Activated CD4-positive, alpha-beta T cell treated with anti-CD3 and anti-CD28 coated beads, Interleukin-2, Interleukin-4, amounts not matched to agents 100 ng/mL and 50 ng/mL, durations not matched to agents 16 hours and 8 hours (primary cell): ENCODE measurements around the gene SYP.
"Not testable (repeated sequence)": the region's sequence is repeated elsewhere in the genome, so short reads cannot be mapped to it uniquely, and the experiment has no call there.

ENCODE experiments used
- DNase-seq: peaks from one replicate; pipeline ENCODE4 v3.0.0-alpha.2; 2020; ENCODE audit warnings: low spot score

SYP gene

GRCh38 chrX:49166914-49167739, 32.9 kb downstream of the SYP start:
- peak; percentile 73 for DNase-seq

GRCh38 chrX:49165901-49166881, 33.8 kb downstream of the SYP start:
- peak; percentile 77 for DNase-seq

GRCh38 chrX:49164589-49165360, 35.2 kb downstream of the SYP start:
- no peak for DNase-seq

- DNase-seq, result peak; percentile 80
Measured at GRCh38 chrX:49163555-49164419, 36.2 kb downstream of the SYP start.

GRCh38 chrX:49162620-49163019, 37.4 kb downstream of the SYP start, which contains the start of gene MAGIX:
Gene MAGIX (plus strand): TSS chrX:49162758. CDS start chrX:49162890, 132 bp downstream.
- no peak for DNase-seq

GRCh38 chrX:49161632-49162031, 38.4 kb downstream of the SYP start:
- DNase-seq, result no peak

GRCh38 chrX:49160908-49161307, 39.1 kb downstream of the SYP start:
- DNase-seq, result no peak

GRCh38 chrX:49157194-49157593, 42.8 kb downstream of the SYP start:
- DNase-seq, result no peak

GRCh38 chrX:49155900-49156837, 43.8 kb downstream of the SYP start:
- DNase-seq, result peak; percentile 85

- DNase-seq, result peak; percentile 40
Measured at GRCh38 chrX:49155243-49155899, 44.6 kb downstream of the SYP start.

- no peak for DNase-seq
Measured at GRCh38 chrX:49153467-49153866, 46.5 kb downstream of the SYP start.

GRCh38 chrX:49149291-49149690, 50.7 kb downstream of the SYP start:
- DNase-seq, result not testable (repeated sequence)

GRCh38 chrX:49148390-49149100, 51.4 kb downstream of the SYP start:
- DNase-seq, result not testable (repeated sequence)

GRCh38 chrX:49147936-49148335, 52.1 kb downstream of the SYP start:
- no peak for DNase-seq

- no peak for DNase-seq
Measured at GRCh38 chrX:49147282-49147681, 52.7 kb downstream of the SYP start.

- DNase-seq, result not testable (repeated sequence)
Measured at GRCh38 chrX:49143154-49143553, 56.8 kb downstream of the SYP start.

GRCh38 chrX:49142264-49142663, 57.7 kb downstream of the SYP start:
- peak; percentile 9 for DNase-seq

- DNase-seq, result no peak
Measured at GRCh38 chrX:49139713-49140112, 60.3 kb downstream of the SYP start.
